ENCODE data around the gene RPS14.
"Not testable (repeated sequence)": the region's sequence is repeated elsewhere in the genome, so short reads cannot be mapped to it uniquely, and the experiment has no call there.

DNA sequence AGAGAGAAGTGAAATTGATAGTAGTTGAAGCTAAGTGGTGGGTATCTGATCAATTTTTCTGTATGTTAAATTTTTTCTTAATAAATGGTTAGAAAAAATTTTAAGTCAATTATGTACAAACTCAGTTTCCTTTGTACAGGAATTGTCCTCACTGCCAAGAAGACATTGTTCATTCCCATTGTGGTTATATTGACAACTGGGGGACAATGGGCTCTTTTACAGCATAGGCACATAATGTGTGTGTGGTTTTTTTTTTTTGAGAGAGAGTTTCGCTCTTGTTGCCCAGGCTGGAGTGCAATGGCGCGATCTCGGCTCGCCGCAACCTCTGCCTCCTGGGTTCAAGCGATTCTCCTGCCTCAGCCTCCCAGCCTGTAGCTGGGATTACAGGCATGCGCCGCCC, 23.4 kb downstream of the RPS14 start:
- TF ChIP-seq, protein P1, sequence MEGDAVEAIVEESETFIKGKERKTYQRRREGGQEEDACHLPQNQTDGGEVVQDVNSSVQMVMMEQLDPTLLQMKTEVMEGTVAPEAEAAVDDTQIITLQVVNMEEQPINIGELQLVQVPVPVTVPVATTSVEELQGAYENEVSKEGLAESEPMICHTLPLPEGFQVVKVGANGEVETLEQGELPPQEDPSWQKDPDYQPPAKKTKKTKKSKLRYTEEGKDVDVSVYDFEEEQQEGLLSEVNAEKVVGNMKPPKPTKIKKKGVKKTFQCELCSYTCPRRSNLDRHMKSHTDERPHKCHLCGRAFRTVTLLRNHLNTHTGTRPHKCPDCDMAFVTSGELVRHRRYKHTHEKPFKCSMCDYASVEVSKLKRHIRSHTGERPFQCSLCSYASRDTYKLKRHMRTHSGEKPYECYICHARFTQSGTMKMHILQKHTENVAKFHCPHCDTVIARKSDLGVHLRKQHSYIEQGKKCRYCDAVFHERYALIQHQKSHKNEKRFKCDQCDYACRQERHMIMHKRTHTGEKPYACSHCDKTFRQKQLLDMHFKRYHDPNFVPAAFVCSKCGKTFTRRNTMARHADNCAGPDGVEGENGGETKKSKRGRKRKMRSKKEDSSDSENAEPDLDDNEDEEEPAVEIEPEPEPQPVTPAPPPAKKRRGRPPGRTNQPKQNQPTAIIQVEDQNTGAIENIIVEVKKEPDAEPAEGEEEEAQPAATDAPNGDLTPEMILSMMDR (conservative IDR thresholded peaks at IDR 0.05; ENCODE audit: low read depth, low read length) = not testable (repeated sequence)
- not testable (repeated sequence) for TF ChIP-seq EZH2 (IDR thresholded peaks at IDR 0.05; ENCODE audit: borderline replicate concordance, low read depth, low read length, poor library complexity, severe bottlenecking)
